H7 (cell line): ENCODE measurements around the gene EEF1AKMT2. TPM values are rescaled to one million over a fixed set of nuclear protein-coding genes. Genes with fewer than 3 reads are reported as not detected.
A peak's percentile ranks its signal among the peaks of the same experiment; 100 is the strongest.

Experiments
- DNase-seq: peaks from one replicate; pipeline ENCODE4 v3.0.0; 2012
- H3K27me3 ChIP-seq: 2 replicates; pipeline ENCODE4 v1.6.0; 2011; ENCODE audit warnings: mild to moderate bottlenecking, low read length; ENCODE audit not compliant: control insufficient read depth, insufficient read depth
- H3K36me3 ChIP-seq: replicated peaks from 2 replicates; pipeline ENCODE4 v1.5.1; 2011; ENCODE audit warnings: low read length; ENCODE audit not compliant: control insufficient read depth, insufficient read depth
- H3K4me3 ChIP-seq: 2 replicates; pipeline ENCODE4 v1.5.1; 2011; ENCODE audit warnings: low read depth, mild to moderate bottlenecking, control low read depth, low read length, moderate library complexity; ENCODE audit not compliant: insufficient read depth
- total RNA-seq: library from RNA; depleted of rRNA; stranded (reverse); fragments of >200 nt; shearing (Covaris generic); gene quantifications from 2 replicates; pipeline ENCODE4 v1.2.3, GENCODE V29; 2014

The EEF1AKMT2 gene
- total RNA-seq, 1 experiment from 2014 or later: 20.1 TPM

DNA sequence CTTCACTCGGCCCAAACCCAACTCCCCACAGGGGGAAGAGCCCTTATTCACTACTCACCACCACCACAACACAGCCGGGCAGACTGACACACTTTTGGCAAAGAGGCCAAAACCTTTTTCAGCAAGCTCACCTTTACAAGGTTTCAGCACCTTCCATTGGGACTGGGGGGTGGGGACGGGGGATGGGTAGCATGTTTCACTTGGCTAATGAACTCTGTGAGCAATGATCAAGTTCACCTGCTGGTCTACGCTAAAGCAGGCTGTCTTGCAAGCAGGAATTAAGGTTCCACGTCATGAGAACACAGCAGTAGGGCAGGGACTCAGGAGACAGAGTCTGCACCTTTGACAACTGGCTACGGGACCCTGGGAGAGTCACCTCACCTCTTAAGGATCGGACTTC lies 54.5 kb downstream of the EEF1AKMT2 start:
- peaks cover under 1% of the 10 kb centered on the region; the same call in 1 of the 2 replicates for H3K27me3 ChIP-seq
- DNase-seq: no peak
- H3K4me3 ChIP-seq: no peak overlapping the region
- no peaks in the 10 kb centered on the region; the same call in 1 of the 2 replicates for H3K36me3 ChIP-seq

DNA sequence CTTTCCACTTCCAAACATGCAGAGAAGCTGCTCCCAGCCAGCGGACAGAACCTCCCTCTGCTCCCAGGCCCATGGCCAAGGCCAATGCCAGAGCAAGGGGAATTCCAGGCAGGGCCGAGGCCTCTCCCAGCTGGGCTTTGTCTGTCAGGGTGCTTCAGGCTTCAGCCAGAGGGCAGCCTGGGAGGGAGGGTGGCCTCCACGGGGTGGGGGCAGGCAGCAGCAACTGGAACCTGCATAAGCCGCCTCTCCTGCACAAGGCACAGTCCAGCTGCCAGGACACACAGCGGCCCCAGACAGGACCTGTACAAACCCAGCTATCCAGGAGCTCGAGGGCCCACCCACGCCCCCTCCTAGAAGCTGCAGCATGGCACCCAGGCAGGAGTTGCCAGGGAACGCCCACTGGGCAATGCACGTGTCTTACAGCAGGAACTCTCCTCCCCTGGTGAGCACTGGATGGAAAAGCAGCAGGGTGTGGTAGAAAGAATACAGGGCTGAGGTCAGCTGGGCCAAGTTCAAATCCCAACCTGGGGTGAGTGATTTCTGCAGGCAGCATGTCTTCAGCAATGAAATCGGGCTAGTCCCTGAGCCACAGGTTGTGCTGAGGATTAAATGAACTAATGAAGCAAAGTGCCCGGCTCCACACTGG lies 55.1 kb downstream of the EEF1AKMT2 start:
- H3K36me3 ChIP-seq: no peaks in the 10 kb centered on the region; the same call in 1 of the 2 replicates
- no peaks in the 10 kb centered on the region for H3K27me3 ChIP-seq
- peak; percentile 65 for DNase-seq
- H3K4me3 ChIP-seq: no peak overlapping the region

DNA sequence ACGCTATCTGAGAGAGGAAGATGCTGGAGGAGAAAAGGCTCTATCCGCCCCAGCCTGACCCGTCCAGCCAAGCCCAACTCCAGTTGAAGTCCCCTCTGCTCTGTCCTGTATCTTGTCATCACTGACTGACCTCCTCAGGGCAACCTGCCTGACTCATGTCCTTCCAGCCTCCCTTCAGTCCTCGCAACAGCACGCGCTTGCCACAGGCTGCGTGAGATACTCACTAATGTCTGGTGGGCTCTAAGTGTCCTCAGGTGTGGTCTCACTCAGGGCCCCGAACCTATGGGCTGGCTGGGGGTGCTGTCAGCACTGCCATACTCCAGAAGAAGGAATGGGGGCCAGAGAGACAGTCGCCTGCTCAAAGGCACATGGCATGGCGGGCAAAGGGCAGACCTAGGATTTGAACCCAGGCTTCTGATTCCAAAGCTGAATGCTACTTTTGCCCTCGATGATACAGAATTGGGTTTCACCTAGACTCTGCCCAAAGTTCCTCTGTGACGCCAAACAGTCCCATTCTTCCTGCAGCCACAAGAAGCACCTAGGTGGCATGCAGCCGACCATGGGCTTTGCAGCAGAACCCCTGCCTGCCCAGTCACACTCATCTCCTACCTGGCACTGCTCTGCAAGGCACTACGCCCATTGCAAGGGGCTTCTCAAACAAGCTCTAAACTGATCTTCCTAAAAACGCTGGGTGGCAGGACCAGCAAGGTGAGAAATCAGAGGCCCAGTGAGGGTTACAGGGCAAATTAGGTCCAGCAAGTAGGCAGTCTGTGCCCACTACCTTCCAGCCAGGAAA lies 56.0 kb downstream of the EEF1AKMT2 start:
- H3K4me3 ChIP-seq: no peak overlapping the region
- no peaks in the 10 kb centered on the region for H3K27me3 ChIP-seq
- no peak for DNase-seq
- no peaks in the 10 kb centered on the region; the same call in 1 of the 2 replicates for H3K36me3 ChIP-seq

DNA sequence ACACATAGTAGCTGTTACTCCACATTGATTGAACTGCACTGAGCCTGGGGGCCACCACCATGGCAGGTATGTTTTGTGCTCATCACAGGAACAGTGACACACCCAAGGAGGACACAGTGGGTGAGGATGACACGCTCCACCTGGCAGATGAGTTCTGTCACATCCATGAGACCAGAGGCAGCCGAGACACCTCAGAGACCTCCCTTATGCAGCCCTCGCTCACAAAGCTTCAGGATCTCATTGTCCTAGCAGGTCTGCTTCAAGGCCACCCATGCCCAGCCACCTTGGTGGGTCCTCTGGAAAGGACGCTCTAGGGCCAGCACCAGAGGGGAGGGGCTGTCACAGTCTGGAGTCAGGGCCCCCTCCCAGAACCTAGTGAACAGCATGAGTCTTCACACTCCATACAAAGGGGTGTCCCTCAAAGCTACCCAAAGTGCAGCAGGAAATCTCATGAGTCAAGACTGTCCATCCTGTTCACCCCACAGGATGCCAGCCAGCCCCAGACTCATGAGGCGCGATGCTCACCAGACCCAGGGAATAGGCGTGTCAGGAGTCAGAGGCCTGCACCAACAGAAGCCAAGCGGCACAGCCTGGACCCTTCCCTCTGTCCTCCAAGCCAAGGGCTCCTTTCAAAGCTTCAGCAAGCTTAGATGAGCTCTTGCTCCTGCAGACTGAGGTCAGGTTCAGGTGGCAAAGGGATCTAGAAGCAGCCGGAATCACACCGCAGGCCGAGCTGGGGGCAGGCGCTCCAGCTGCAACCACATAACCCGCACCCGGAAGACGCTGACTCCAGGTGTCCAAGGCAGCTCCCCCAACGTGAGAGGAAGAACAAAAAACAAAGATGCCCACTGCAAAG lies 57.1 kb downstream of the EEF1AKMT2 start:
- Histone ChIP-seq H3K27me3 (no peaks in the 10 kb centered on the region), H3K4me3 (no peak overlapping the region), H3K36me3 (no peaks in the 10 kb centered on the region; the same call in 1 of the 2 replicates)
- DNase-seq: no peak

DNA sequence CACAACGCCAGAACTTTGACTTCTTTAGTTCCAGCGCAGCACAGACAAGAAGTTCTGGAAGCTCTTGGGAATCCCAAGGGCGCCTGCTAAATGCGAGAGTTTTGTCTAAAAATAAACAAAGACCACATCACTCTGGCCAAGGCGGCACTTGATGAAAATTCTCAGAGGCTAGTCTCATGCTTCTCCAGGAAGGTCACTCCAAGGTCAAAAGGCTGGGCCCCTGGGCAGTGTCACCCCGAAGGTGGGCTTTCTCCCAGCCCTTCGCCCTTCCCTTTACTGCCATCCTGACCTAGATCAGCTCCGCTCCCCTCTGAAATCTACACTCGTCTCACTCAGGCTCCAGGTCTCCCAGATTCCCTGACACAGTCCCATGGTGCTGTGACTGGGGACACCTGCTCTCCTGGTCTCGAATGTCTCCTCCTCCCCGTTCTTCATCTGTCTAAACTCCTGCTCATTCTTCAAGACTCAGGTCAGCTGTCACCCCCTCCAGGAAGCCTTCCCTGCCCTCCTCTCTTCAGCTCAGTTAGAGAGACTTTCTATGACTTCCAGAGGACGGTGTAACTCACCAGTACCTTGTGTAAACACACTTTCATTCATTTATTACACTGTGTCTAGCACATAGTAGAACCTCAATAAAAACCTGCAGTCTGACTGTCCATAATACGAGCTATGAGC lies 58.0 kb downstream of the EEF1AKMT2 start:
- Histone ChIP-seq H3K36me3 (no peaks in the 10 kb centered on the region; the same call in 1 of the 2 replicates), H3K27me3 (no peaks in the 10 kb centered on the region), H3K4me3 (no peak overlapping the region)
- DNase-seq: no peak

- no peaks in the 10 kb centered on the region; the same call in 1 of the 2 replicates for H3K36me3 ChIP-seq
- DNase-seq: no peak
- H3K27me3 ChIP-seq: no peaks in the 10 kb centered on the region
These were observed 58.6 kb downstream of the EEF1AKMT2 start for GRCh38 chr10:124732931-124733570.

GRCh38 chr10:124731551-124731950 lies 60.1 kb downstream of the EEF1AKMT2 start:
- DNase-seq: no peak
- no peaks in the 10 kb centered on the region for H3K27me3 ChIP-seq
- H3K36me3 ChIP-seq: no peaks in the 10 kb centered on the region; the same call in 1 of the 2 replicates

More at GRCh38 chr10:124732931-124733570, 58.6 kb downstream of the EEF1AKMT2 start:
- no peak overlapping the region for H3K4me3 ChIP-seq

GRCh38 chr10:124730790-124731189 lies 60.9 kb downstream of the EEF1AKMT2 start:
- Histone ChIP-seq H3K4me3 (no peak overlapping the region), H3K36me3 (no peaks in the 10 kb centered on the region; the same call in 1 of the 2 replicates), H3K27me3 (no peaks in the 10 kb centered on the region)
- DNase-seq: no peak

More at GRCh38 chr10:124731551-124731950, 60.1 kb downstream of the EEF1AKMT2 start:
- H3K4me3 ChIP-seq: no peak overlapping the region

GRCh38 chr10:124728830-124729661 lies 62.6 kb downstream of the EEF1AKMT2 start:
- no peak for DNase-seq
- Histone ChIP-seq H3K4me3 (no peak overlapping the region), H3K36me3 (no peaks in the 10 kb centered on the region; the same call in 1 of the 2 replicates), H3K27me3 (no peaks in the 10 kb centered on the region)

GRCh38 chr10:124728071-124728829 lies 63.4 kb downstream of the EEF1AKMT2 start:
- Histone ChIP-seq H3K27me3 (no peaks in the 10 kb centered on the region), H3K4me3 (no peak overlapping the region), H3K36me3 (no peaks in the 10 kb centered on the region; the same call in 1 of the 2 replicates)
- DNase-seq: no peak

DNA sequence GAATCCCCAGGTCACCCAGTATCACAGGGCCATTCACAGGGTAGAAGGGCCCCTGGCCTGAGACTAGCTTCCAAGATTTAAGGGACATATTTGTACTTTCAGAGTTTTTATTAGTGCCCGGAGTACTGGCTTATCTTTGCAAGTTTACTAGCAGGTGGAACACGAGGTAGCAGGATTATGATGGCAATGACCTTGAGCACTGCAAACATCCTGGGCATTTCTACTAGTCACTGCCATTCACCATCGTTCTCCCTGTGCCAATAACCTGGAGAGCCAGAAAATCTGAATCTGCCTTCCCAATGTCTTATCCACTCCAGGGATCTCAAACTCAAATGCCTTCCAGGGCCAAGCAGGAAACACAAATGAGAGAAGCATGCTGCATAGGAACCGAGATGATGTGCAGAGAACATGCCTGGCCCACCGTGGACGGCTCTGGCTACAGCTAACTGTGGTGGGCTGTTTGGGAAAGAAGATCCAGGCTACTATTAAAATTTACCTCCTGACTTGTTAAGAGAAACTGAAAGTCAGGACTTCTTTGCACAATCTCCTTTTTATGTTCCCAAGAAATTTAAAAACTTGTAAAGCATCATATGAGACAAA lies 64.2 kb downstream of the EEF1AKMT2 start:
- Histone ChIP-seq H3K4me3 (no peak overlapping the region), H3K27me3 (no peaks in the 10 kb centered on the region), H3K36me3 (no peaks in the 10 kb centered on the region)
- no peak for DNase-seq

DNA sequence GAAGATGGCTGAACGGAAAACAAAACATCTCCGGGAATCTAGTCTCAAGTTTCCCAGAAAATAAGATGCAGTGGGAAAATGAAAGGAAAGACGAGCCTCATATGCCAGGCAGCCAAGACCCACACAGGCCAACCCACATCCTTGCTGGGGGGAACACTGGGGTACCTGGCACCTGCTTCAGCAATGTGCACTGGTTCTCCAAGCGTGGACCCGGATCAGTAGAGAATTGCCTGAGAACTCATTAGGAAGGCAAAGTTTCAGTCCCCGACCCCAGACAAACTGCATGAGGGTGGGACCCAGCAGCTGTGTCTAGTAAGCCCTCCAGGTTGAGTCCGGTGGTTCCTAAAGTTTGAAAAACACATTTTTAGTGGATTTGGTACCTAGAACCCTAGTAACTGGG lies 65.9 kb downstream of the EEF1AKMT2 start:
- Histone ChIP-seq H3K36me3 (no peaks in the 10 kb centered on the region), H3K27me3 (no peaks in the 10 kb centered on the region), H3K4me3 (no peak overlapping the region)
- DNase-seq: no peak
